ENCODE measurements around the gene RBM24. TPM values are rescaled to one million over a fixed set of nuclear protein-coding genes. Genes with fewer than 3 reads are reported as not detected.

Gene RBM24
- total RNA-seq, 1 donor from 2014 or later = 3.1 TPM

DNA sequence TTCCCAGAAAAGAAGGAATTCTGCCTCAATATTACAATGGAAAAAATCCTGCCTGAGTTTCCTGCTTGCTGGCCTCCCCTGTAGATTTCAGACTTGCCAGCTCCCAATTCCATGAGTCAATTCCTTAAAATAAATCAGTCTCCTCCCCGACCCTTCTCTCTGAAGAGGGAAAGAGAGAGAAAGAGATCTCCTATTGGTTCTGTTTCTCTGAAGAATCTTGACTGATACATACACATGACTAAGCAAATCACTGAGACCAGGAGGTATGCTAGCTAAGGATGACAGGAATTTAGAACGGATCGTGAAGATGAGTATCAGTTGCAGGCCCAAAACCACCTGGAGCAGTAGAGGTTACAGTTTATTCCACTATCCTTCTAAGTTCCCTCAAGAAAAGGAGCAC lies 11.3 kb upstream of the RBM24 start:
- no peaks in the 10 kb centered on the region for H3K27me3 ChIP-seq (ENCODE audit: control insufficient read depth, insufficient read depth, low read length)
- no peaks in the 10 kb centered on the region for H3K36me3 ChIP-seq (ENCODE audit: control insufficient read depth, insufficient read depth, low read length)
- H3K4me3 ChIP-seq (ENCODE audit: low read depth, low read length) = no peak overlapping the region
- TF ChIP-seq, protein P1, sequence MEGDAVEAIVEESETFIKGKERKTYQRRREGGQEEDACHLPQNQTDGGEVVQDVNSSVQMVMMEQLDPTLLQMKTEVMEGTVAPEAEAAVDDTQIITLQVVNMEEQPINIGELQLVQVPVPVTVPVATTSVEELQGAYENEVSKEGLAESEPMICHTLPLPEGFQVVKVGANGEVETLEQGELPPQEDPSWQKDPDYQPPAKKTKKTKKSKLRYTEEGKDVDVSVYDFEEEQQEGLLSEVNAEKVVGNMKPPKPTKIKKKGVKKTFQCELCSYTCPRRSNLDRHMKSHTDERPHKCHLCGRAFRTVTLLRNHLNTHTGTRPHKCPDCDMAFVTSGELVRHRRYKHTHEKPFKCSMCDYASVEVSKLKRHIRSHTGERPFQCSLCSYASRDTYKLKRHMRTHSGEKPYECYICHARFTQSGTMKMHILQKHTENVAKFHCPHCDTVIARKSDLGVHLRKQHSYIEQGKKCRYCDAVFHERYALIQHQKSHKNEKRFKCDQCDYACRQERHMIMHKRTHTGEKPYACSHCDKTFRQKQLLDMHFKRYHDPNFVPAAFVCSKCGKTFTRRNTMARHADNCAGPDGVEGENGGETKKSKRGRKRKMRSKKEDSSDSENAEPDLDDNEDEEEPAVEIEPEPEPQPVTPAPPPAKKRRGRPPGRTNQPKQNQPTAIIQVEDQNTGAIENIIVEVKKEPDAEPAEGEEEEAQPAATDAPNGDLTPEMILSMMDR (IDR thresholded peaks at IDR 0.05; ENCODE audit: insufficient read depth, low read length, poor library complexity, severe bottlenecking) = no peak
- no peak for DNase-seq (ENCODE audit: low read depth)

DNA sequence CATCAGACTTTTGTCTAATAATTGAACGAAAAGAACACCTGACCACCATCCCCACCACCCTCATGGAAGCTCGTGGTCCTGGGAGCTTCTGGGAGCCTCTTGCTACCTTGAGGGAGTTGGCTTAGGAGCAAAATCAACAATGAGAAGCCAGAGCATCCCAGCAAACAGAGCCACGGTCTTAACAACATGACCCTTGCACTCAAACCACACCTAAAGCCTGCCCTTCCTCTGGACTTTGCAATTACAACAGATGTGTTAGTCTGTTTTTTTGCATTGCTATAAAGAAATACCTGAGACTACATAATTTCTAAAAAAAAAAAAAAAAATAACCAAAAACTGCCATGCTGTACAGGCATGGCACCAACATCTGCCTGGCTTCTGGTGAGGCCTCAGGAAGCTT lies 9.5 kb upstream of the RBM24 start:
- TF ChIP-seq, protein P1 (IDR thresholded peaks at IDR 0.05; ENCODE audit: insufficient read depth, low read length, poor library complexity, severe bottlenecking) = no peak
- DNase-seq (ENCODE audit: low read depth) = no peak
- H3K4me3 ChIP-seq (ENCODE audit: low read depth, low read length) = no peak overlapping the region

DNA sequence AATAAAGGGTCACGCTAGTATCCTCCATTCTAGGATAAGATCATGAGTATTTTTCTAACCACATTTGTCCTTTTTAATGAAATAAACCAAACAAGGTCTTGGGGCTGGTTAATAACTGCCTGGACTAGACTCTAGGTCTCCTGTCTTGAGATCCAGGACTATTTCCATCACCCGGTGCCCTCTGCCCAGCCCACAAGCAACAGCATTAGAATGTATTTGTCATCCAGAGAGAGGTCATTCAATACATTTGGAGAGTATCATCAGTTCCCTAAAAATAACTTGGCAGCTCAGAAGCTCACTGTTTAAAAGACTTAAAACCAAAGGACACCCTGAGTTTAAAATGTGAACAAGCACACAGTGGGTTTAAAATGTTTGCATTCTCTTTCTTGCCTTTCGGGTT lies 4.4 kb upstream of the RBM24 start:
- no peak for DNase-seq (ENCODE audit: low read depth)
- no peaks in the 10 kb centered on the region for H3K36me3 ChIP-seq (ENCODE audit: control insufficient read depth, insufficient read depth, low read length)
- peaks cover 4% of the 10 kb centered on the region for H3K27me3 ChIP-seq (ENCODE audit: control insufficient read depth, insufficient read depth, low read length)
- no peak overlapping the region for H3K4me3 ChIP-seq (ENCODE audit: low read depth, low read length)
- TF ChIP-seq, protein P1 (IDR thresholded peaks at IDR 0.05; ENCODE audit: insufficient read depth, low read length, poor library complexity, severe bottlenecking) = no peak

More for the DNA sequence above, 9.5 kb upstream of the RBM24 start:
- H3K36me3 ChIP-seq (ENCODE audit: control insufficient read depth, insufficient read depth, low read length) = no peaks in the 10 kb centered on the region
- no peaks in the 10 kb centered on the region for H3K27me3 ChIP-seq (ENCODE audit: control insufficient read depth, insufficient read depth, low read length)

DNA sequence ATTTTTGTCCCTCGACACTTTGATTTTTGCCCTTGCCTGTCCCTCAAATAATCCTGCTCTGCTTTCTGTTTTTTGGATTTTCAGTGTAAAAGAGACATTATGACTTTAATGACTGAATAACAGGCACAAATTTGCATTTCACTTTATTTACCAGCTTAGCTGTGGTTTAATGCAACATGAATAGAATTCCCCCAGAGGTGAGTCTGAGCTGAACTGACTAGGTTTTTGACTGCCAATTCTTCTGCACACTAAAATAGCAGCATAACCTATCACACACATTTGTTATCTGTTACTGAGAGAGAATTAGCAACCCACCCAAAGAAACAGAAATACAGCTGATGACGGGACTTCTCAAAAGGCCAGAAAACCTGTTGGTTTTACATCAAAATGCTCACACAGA lies 3.9 kb upstream of the RBM24 start:
- no peaks in the 10 kb centered on the region for H3K36me3 ChIP-seq (ENCODE audit: control insufficient read depth, insufficient read depth, low read length)
- no peak for DNase-seq (ENCODE audit: low read depth)
- H3K27me3 ChIP-seq (ENCODE audit: control insufficient read depth, insufficient read depth, low read length) = peaks cover 4% of the 10 kb centered on the region
- TF ChIP-seq, protein P1 (IDR thresholded peaks at IDR 0.05; ENCODE audit: insufficient read depth, low read length, poor library complexity, severe bottlenecking) = no peak
- H3K4me3 ChIP-seq (ENCODE audit: low read depth, low read length) = no peak overlapping the region

DNA sequence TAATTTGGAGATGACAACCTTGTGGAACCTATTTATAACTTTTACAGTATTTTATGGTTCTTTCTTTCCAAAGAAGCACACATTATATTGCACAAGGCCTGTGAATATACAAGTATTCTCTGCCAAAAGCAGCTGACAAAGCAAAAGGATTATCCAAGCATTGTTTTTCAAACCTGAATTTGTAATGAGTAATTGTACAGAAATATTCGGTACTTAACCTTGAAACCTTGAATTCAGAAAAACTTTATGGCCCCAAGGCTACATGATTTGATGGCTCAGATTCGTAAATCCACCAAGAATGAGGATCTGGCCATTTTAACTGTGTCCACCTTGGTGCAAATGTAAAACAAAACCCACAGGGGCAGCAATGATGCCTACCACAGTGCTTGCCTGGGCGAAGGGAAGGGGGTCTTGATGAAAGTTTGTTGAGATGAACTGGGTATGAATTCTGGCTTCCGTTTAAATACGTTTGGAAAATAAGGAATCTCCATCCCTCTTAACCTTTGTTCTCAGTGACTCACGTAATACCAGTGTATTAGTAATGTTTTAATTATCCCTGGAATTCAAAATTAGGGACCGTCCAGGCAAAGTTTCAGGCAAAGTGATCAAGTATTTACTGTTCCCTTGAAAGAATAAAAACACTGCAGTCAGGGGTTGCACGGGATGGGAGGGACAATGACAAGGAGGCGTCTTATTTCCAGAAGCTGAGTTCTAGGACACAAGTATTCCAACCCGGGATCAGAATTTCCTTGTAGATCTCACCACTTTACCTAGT lies 2.7 kb upstream of the RBM24 start:
- TF ChIP-seq, protein P1 (IDR thresholded peaks at IDR 0.05; ENCODE audit: insufficient read depth, low read length, poor library complexity, severe bottlenecking) = no peak
- no peaks in the 10 kb centered on the region for H3K36me3 ChIP-seq (ENCODE audit: control insufficient read depth, insufficient read depth, low read length)
- DNase-seq (ENCODE audit: low read depth) = peak; percentile 19
- H3K4me3 ChIP-seq (ENCODE audit: low read depth, low read length) = no peak overlapping the region
- H3K27me3 ChIP-seq (ENCODE audit: control insufficient read depth, insufficient read depth, low read length) = peaks cover 4% of the 10 kb centered on the region

DNA sequence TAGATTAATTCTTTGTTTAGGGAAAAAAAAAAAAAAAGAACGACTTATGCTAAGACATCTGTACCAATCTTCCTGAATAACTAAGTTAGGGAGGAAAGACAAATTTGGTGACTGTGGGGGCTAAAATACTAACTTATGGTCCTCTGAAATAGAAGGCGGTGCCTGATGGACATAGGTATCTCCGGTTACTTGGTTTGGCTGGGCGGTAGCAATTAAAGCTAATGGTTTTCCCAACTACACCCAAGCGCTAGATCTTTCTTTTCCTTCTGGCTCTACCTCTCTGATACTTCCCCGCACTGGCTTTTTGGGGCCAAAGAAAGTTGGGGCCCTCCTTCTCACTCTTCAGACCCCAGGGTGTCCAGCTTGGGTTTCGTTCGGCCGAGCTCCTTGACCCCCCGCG lies 1.0 kb upstream of the RBM24 start:
- Histone ChIP-seq H3K4me3 (ENCODE audit: low read depth, low read length) (no peak overlapping the region), H3K27me3 (ENCODE audit: control insufficient read depth, insufficient read depth, low read length) (peaks cover 4% of the 10 kb centered on the region), H3K36me3 (ENCODE audit: control insufficient read depth, insufficient read depth, low read length) (no peaks in the 10 kb centered on the region)
- TF ChIP-seq, protein P1 (IDR thresholded peaks at IDR 0.05; ENCODE audit: insufficient read depth, low read length, poor library complexity, severe bottlenecking) = no peak
- no peak for DNase-seq (ENCODE audit: low read depth)

Measured in kidney epithelial cell (primary cell).